GM10248 (cell line): Measurements from ENCODE around the gene TSPAN13.

Experiments
- CTCF ChIA-PET: fragments of 300-600 bp; sonication (Branson Sonifier 250); formaldehyde crosslinking; extraction: SDS; loops from one replicate; lab custom pipeline; 2021; ENCODE audit warnings: antibody characterized with exemption; lab: Yijun Ruan, JAX
- POLR2A ChIA-PET: fragments of 350-650 bp; sonication (Branson Sonifier 250); formaldehyde crosslinking; extraction: SDS; loops from one replicate; lab custom pipeline; 2020; ENCODE audit warnings: antibody characterized with exemption; lab: Yijun Ruan, JAX
- DNase-seq: peaks from one replicate; pipeline ENCODE4 v3.0.0; 2012; ENCODE audit errors: extremely low spot score
- TF ChIP-seq, protein P1 (sequence below): IDR thresholded peaks from 2 replicates; pipeline ENCODE4 v1.5.1; 2012; ENCODE audit warnings: mild to moderate bottlenecking, low read depth; ENCODE audit errors: extremely low read depth, missing control alignments, control extremely low read depth

Gene TSPAN13

DNA sequence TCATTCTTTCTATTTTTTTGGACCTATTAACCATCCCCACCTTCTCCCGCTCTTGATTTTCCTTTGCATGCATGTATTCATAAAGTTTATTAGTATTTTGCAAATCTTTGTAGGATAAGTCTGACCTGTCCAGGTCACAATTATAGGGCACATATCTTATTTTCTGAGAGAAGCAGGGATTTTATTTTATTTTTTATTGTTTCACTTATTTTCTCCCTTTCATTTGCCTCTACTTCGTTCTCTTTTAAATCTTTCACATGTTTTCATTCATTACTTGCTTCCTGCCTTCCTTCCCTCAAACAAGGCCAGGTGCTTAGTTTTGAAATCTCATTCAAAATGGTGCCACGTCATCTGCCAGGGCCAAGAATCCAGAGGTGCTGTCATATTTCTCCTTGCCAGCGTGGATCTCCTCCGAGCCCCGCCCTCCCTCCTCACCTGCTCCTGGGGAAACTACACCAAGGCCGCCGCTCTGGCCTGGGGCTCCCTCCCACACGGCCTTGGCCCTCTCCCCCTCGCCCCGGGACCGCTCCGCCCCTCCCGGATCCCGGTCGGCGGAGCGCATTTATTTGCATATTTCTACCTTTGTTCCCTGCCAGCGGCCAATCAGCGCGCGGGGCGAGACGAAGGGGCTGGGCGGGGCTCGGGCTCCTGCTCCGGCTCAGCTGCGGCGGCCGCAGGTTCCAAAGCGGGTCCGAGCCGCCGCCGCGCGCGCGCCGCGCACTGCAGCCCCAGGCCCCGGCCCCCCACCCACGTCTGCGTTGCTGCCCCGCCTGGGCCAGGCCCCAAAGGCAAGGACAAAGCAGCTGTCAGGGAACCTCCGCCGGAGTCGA, at the start of gene TSPAN13:
Gene TSPAN13 (plus strand): TSS at position 654 of the 830 bp plus-strand sequence. CDS start 213 bp downstream, outside the sequence.
- peak; percentile 23 for DNase-seq
- ChIA-PET CTCF (interaction anchor here (1.3 kb wide), 1 partner anchor 48 kb away, joined by 4 read pairs; no protein-coding TSS in a partner anchor), POLR2A (no interaction called here)
- TF ChIP-seq, protein P1, sequence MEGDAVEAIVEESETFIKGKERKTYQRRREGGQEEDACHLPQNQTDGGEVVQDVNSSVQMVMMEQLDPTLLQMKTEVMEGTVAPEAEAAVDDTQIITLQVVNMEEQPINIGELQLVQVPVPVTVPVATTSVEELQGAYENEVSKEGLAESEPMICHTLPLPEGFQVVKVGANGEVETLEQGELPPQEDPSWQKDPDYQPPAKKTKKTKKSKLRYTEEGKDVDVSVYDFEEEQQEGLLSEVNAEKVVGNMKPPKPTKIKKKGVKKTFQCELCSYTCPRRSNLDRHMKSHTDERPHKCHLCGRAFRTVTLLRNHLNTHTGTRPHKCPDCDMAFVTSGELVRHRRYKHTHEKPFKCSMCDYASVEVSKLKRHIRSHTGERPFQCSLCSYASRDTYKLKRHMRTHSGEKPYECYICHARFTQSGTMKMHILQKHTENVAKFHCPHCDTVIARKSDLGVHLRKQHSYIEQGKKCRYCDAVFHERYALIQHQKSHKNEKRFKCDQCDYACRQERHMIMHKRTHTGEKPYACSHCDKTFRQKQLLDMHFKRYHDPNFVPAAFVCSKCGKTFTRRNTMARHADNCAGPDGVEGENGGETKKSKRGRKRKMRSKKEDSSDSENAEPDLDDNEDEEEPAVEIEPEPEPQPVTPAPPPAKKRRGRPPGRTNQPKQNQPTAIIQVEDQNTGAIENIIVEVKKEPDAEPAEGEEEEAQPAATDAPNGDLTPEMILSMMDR = no peak

DNA sequence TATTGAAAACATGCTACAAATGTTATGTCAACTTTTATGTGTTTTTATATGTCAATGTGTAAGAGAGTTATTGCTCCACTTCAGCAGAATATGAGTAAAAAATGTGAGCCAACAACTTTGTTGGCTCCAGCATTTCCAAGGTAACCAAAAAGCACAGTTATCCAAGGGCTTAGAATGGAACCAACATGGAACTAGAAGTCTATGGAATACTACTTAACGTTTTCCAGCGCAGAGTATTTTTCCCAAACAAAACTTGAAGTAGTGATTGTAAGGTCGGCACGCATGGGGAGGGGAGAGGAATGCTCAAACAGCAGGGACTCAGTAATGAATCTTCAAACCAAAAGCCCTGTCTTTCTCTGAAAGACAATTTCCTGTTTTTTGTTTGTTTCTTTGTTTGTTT, 45.0 kb upstream of the TSPAN13 start:
- ChIA-PET POLR2A (no interaction called here), CTCF (interaction anchor here (1.1 kb wide), 1 partner anchor 13 kb away, joined by 3 read pairs; no protein-coding TSS in a partner anchor)
- DNase-seq = no peak
- TF ChIP-seq, protein P1 = no peak

DNA sequence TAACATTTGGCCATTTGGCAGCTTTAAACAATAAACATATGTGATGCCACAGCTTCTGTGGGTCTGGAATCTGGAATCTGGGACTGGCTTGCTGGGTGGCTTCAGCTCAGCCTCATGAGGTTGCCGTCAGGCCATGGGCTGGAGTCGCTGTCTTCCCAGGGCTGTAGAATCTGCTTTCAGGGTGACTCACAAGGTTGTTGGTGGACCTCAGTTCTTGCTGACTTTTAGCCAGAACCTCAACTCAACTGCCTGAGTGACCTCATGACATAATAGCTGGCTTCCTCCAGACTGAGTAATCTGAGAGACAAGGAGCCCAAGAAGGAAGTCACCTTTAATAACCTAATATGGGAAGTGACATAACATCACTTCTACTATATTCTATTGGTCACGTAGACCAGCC, 44.6 kb upstream of the TSPAN13 start:
- POLR2A ChIA-PET = no interaction called here
- TF ChIP-seq, protein P1 = no peak
- DNase-seq = no peak
- CTCF ChIA-PET = interaction anchor here (1.1 kb wide), 1 partner anchor 14 kb away, joined by 3 read pairs; no protein-coding TSS in a partner anchor

DNA sequence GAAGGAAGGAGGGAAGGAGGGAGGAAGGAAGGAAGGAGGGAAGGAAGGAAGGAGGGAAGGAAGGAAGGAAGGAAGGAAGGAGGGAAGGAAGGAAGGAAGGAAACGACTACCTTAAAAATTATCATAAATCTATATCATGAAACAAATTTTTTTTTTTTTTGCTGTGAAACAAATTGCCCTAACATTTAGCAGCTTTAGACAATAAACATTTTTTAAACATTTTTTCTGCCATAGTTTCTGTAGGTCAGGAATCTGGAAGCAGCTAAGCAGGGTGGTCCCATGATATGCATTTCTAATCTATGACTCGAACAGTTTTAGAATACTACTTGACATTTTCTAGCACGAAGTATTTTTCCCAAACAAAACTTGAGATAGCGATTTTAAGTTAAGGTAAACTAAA, 42.9 kb upstream of the TSPAN13 start:
- POLR2A ChIA-PET = no interaction called here
- TF ChIP-seq, protein P1 = no peak
- CTCF ChIA-PET = no interaction called here
- no peak for DNase-seq

DNA sequence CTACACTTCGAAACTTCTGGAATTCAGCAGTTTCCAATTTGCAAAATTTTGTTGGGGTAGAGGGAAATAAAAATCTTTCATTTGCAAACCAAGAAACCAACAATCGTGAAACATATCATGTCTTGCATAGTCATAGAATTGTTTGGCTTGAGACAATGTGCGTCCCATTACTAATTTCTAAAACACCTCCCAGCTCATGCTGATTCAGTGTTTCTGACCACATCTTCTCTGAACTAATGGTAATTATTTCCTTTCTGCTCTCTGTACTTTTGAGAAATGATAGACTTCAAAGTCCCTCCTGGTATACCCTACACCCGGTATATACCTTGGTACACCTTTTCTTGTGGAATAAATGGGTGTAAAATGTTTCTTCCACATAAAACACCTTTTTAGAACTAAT, 41.8 kb upstream of the TSPAN13 start:
- POLR2A ChIA-PET = no interaction called here
- TF ChIP-seq, protein P1 = no peak
- CTCF ChIA-PET = no interaction called here
- DNase-seq = no peak

DNA sequence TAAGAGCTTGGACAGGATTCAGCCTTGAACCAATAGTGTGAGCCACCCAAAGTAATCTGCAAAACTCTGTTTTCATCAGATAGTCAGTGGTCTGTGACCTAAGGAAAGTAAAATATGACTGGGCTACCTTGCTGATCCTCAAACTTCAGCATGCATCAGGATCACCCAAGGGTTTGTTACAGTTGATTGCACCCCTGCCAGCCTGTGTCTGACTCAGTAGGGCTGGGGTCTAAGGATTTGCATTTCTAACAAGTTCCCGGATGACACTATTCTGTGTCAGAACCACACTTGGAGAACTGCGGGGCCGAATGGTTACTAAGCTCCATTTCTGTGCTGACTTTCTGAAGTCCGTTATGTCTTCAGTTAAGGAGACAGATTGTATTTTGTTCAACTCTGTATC, 40.6 kb upstream of the TSPAN13 start:
- CTCF ChIA-PET = interaction anchor here (0.7 kb wide), 1 partner anchor 23 kb away, joined by 3 read pairs; no protein-coding TSS in a partner anchor
- POLR2A ChIA-PET = no interaction called here
- no peak for DNase-seq
- TF ChIP-seq, protein P1 = no peak
